Measurements from ENCODE around the gene PHTF2. TPM values are rescaled to one million over a fixed set of nuclear protein-coding genes. Genes with fewer than 3 reads are reported as not detected.

PHTF2 gene
- total and polyA plus RNA-seq, 2 donors (not counting 3 experiments of a cell fraction or from before 2014, with no cell fraction given) = 13.3 to 21.4 TPM

DNA sequence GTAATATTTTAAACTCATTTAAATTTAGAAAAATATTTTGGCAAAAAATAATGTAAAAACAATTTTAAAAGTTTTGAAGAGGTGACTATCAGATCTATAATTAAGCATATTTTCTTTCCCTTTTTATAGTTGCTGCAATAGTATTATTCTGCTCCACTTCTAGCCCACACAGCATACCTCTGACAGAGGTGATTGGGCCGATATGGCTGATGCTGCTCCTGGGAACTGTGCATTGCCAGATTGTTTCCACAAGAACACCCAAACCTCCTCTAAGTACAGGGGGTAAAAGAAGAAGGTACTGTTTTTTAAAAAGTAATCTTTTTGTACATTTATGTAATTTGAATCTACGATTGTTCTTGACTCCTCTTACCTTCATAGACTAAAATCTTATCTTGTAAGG is 110.1 kb downstream of the PHTF2 start:
- Histone ChIP-seq H3K27ac (ENCODE audit: insufficient read depth, low read depth, low read length) (no peak overlapping the region), H3K4me3 (replicated peaks in 1 of 3; ENCODE audit: insufficient read depth in 1 of 3, low read depth in 1 of 3, low read length in 3 of 3) (no peak overlapping the region), H3K9ac (replicated peaks; ENCODE audit: extremely low read depth, insufficient read depth, low read length) (no peak overlapping the region), H3K79me2 (ENCODE audit: control insufficient read depth, insufficient read depth, low read length) (no peaks in the 10 kb centered on the region), H4K20me1 (replicated peaks; ENCODE audit: control insufficient read depth, extremely low read depth, insufficient read depth, low read length) (no peaks in the 10 kb centered on the region), H3K27me3 (ENCODE audit: control insufficient read depth in 2 of 2, insufficient read depth in 2 of 2, low read length in 2 of 2) (no peaks in the 10 kb centered on the region), H3K4me1 (ENCODE audit: control insufficient read depth, extremely low read depth, insufficient read depth, low read length) (no peaks in the 10 kb centered on the region), H3K9me3 (replicated peaks; ENCODE audit: control insufficient read depth, insufficient read depth, low read length) (no peaks in the 10 kb centered on the region), H3K9me1 (replicated peaks; ENCODE audit: control insufficient read depth, extremely low read depth, insufficient read depth, low read length) (no peaks in the 10 kb centered on the region), H2AFZ (ENCODE audit: low read depth, low read length) (no peak overlapping the region), H3K4me2 (ENCODE audit: insufficient read depth, low read length) (no peak overlapping the region), H3K36me3 (ENCODE audit: control insufficient read depth in 2 of 2, extremely low read depth in 1 of 2, insufficient read depth in 2 of 2, low read length in 2 of 2) (no peaks in the 10 kb centered on the region)
- BruUV-seq (replicated peaks) = no TSS peak
- DNase-seq (ENCODE audit: low read depth, low spot score) = no peak
- ChIA-PET CTCF (interaction anchor here (1.8 kb wide), 1 partner anchor 8 kb away, joined by 7 read pairs; no protein-coding TSS in a partner anchor), POLR2A (no interaction called here)
- dilution Hi-C loops (cut with MboI; ENCODE audit: extremely low pct_ligation_motif_present, low sequenced_read_pairs) = no loop called here
- no peak for FAIRE-seq
- no peak for TF ChIP-seq FOS (IDR thresholded peaks at IDR 0.05; ENCODE audit: borderline replicate concordance, insufficient read depth, low read length)
- intact Hi-C loops (cut with micrococcal nuclease) = no loop called here

DNA sequence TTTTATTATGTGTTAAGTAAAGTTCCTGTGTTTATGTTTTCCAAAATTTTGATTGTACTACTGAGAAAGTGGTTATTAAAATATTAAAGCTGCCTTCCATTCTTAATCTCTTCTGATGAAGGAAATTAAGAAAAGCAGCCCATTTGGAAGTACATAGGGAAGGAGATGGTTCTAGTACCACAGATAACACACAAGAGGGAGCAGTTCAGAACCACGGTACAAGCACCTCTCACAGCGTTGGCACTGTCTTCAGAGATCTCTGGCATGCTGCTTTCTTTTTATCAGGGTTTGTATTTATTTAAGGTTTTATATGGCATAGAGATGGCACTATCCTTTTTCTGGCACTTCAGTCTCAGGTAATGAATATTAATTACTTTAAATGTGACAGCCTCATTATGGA is 111.6 kb downstream of the PHTF2 start:
- dilution Hi-C loops (cut with MboI; ENCODE audit: extremely low pct_ligation_motif_present, low sequenced_read_pairs) = no loop called here
- TF ChIP-seq FOS (IDR thresholded peaks at IDR 0.05; ENCODE audit: borderline replicate concordance, insufficient read depth, low read length) (no peak), MYC (IDR thresholded peaks at IDR 0.05; ENCODE audit: low read depth, low read length) (no peak), POLR2A (IDR thresholded peaks at IDR 0.05; ENCODE audit: low read depth, low read length) (no peak), JUN (IDR thresholded peaks at IDR 0.05; ENCODE audit: borderline replicate concordance, insufficient read depth, insufficient read length, low read depth) (no peak), EZH2 (IDR thresholded peaks at IDR 0.05; ENCODE audit: borderline replicate concordance, low read depth, low read length, severe bottlenecking) (no peak), GATA2 (IDR thresholded peaks at IDR 0.05; ENCODE audit: insufficient read depth, insufficient read length, low read depth, low read length) (no peak), POLR2AphosphoS5 (IDR thresholded peaks at IDR 0.05; ENCODE audit: insufficient read depth, low read depth, low read length) (no peak)
- TF ChIP-seq, protein P1, sequence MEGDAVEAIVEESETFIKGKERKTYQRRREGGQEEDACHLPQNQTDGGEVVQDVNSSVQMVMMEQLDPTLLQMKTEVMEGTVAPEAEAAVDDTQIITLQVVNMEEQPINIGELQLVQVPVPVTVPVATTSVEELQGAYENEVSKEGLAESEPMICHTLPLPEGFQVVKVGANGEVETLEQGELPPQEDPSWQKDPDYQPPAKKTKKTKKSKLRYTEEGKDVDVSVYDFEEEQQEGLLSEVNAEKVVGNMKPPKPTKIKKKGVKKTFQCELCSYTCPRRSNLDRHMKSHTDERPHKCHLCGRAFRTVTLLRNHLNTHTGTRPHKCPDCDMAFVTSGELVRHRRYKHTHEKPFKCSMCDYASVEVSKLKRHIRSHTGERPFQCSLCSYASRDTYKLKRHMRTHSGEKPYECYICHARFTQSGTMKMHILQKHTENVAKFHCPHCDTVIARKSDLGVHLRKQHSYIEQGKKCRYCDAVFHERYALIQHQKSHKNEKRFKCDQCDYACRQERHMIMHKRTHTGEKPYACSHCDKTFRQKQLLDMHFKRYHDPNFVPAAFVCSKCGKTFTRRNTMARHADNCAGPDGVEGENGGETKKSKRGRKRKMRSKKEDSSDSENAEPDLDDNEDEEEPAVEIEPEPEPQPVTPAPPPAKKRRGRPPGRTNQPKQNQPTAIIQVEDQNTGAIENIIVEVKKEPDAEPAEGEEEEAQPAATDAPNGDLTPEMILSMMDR (IDR thresholded peaks at IDR 0.05; ENCODE audit: extremely low read depth in 1 of 2, insufficient read depth in 1 of 2, low read depth in 1 of 2, low read length in 2 of 2) = no peak
- TF ChIP-seq, protein P2, sequence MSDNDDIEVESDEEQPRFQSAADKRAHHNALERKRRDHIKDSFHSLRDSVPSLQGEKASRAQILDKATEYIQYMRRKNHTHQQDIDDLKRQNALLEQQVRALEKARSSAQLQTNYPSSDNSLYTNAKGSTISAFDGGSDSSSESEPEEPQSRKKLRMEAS (IDR thresholded peaks at IDR 0.05; ENCODE audit: insufficient read depth, insufficient read length) = no peak
- Histone ChIP-seq H3K9me1 (replicated peaks; ENCODE audit: control insufficient read depth, extremely low read depth, insufficient read depth, low read length) (no peaks in the 10 kb centered on the region), H3K79me2 (ENCODE audit: control insufficient read depth, insufficient read depth, low read length) (no peaks in the 10 kb centered on the region), H3K36me3 (ENCODE audit: control insufficient read depth in 2 of 2, extremely low read depth in 1 of 2, insufficient read depth in 2 of 2, low read length in 2 of 2) (no peaks in the 10 kb centered on the region), H3K4me1 (ENCODE audit: control insufficient read depth, extremely low read depth, insufficient read depth, low read length) (no peaks in the 10 kb centered on the region), H3K4me3 (replicated peaks in 1 of 3; ENCODE audit: insufficient read depth in 1 of 3, low read depth in 1 of 3, low read length in 3 of 3) (no peak overlapping the region), H3K27me3 (ENCODE audit: control insufficient read depth in 2 of 2, insufficient read depth in 2 of 2, low read length in 2 of 2) (no peaks in the 10 kb centered on the region), H3K4me2 (ENCODE audit: insufficient read depth, low read length) (no peak overlapping the region), H2AFZ (ENCODE audit: low read depth, low read length) (no peak overlapping the region), H3K9me3 (replicated peaks; ENCODE audit: control insufficient read depth, insufficient read depth, low read length) (no peaks in the 10 kb centered on the region), H4K20me1 (replicated peaks; ENCODE audit: control insufficient read depth, extremely low read depth, insufficient read depth, low read length) (no peaks in the 10 kb centered on the region), H3K9ac (replicated peaks; ENCODE audit: extremely low read depth, insufficient read depth, low read length) (no peak overlapping the region), H3K27ac (ENCODE audit: insufficient read depth, low read depth, low read length) (no peak overlapping the region)
- ChIA-PET POLR2A (no interaction called here), CTCF (no interaction called here)
- intact Hi-C loops (cut with micrococcal nuclease) = no loop called here
- FAIRE-seq (no peak), DNase-seq (ENCODE audit: low read depth, low spot score) (no peak)
- no TSS peak for BruUV-seq (replicated peaks)
